Measurements from ENCODE around the gene YOD1.
A peak's percentile ranks its signal among the peaks of the same experiment; 100 is the strongest.

Gene YOD1

GRCh38 chr1:207007352-207008033, 43.5 kb downstream of the YOD1 start:
- H3K4me1 ChIP-seq (ENCODE audit: low read depth, poor library complexity, severe bottlenecking): no peaks in the 10 kb centered on the region
- H3K4me2 ChIP-seq: no peak overlapping the region
- H3K27ac ChIP-seq: no peak overlapping the region
- H4K20me1 ChIP-seq (ENCODE audit: insufficient read depth): no peaks in the 10 kb centered on the region
- no peak overlapping the region for H3K4me3 ChIP-seq (IDR thresholded peaks at IDR 0.05; ENCODE audit: insufficient read depth, low read depth, low read length)
- no peak overlapping the region for H2AFZ ChIP-seq (ENCODE audit: low read depth)
- TF ChIP-seq CTCF (conservative IDR thresholded peaks at IDR 0.05; ENCODE audit: low read depth, low read length): no peak
- no peaks in the 10 kb centered on the region for H3K36me3 ChIP-seq (ENCODE audit: insufficient read depth)
- no peaks in the 10 kb centered on the region for H3K79me2 ChIP-seq (ENCODE audit: insufficient read depth, low read depth)
- H3K9ac ChIP-seq: no peak overlapping the region
- H3K27me3 ChIP-seq (ENCODE audit: insufficient read depth, low read depth): no peaks in the 10 kb centered on the region

DNA sequence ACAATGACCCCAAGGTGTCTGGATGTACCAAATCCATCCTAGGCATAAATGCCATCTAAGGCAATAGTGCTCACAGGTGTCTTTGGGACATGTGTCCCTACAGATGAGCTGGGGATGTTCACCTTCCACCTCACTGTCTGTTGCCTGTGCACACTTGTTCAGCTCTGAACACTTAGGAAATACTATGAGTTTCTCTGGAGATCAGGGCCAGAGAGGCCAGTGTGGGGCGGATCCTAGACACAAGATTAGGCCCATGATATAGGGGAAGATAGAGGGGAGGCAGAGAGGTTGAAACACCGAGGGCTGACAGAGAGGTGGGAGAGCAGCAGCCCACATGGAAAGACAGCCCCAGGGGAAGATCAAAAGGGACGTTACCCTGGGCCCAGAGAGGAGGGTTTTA, 44.1 kb downstream of the YOD1 start:
- H3K4me1 ChIP-seq (ENCODE audit: low read depth, poor library complexity, severe bottlenecking): no peaks in the 10 kb centered on the region

DNA sequence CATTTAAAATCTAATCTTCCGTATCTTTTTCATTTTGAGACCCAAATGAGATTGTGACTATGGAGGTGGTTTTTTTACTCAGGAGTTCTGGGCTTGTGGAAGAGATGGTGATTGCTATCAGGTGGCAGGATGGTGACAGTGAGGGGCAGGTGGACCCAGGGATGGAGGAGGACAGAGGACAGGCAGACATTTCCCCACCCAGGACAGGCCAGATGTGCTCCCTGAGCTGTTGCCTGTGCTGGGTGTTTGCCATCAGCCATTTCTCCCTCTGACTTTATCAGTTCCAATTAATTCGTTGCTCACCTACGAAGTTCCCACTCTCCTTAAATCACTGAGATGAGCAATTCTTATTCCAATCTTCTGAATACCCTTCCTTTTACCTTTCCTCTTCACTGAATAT, 44.9 kb downstream of the YOD1 start:
- no peak for TF ChIP-seq CTCF (conservative IDR thresholded peaks at IDR 0.05; ENCODE audit: low read depth, low read length)
- Histone ChIP-seq H2AFZ (ENCODE audit: low read depth) (no peak overlapping the region), H4K20me1 (ENCODE audit: insufficient read depth) (no peaks in the 10 kb centered on the region), H3K27me3 (ENCODE audit: insufficient read depth, low read depth) (no peaks in the 10 kb centered on the region), H3K79me2 (ENCODE audit: insufficient read depth, low read depth) (no peaks in the 10 kb centered on the region), H3K27ac (no peak overlapping the region), H3K4me1 (ENCODE audit: low read depth, poor library complexity, severe bottlenecking) (no peaks in the 10 kb centered on the region), H3K9ac (no peak overlapping the region), H3K36me3 (ENCODE audit: insufficient read depth) (no peaks in the 10 kb centered on the region), H3K4me3 (IDR thresholded peaks at IDR 0.05; ENCODE audit: insufficient read depth, low read depth, low read length) (no peak overlapping the region), H3K4me2 (no peak overlapping the region)

More for the DNA sequence above, 44.1 kb downstream of the YOD1 start:
- no peak overlapping the region for H3K9ac ChIP-seq
- H3K4me2 ChIP-seq: no peak overlapping the region
- no peaks in the 10 kb centered on the region for H3K27me3 ChIP-seq (ENCODE audit: insufficient read depth, low read depth)
- TF ChIP-seq CTCF (conservative IDR thresholded peaks at IDR 0.05; ENCODE audit: low read depth, low read length): no peak
- H4K20me1 ChIP-seq (ENCODE audit: insufficient read depth): no peaks in the 10 kb centered on the region
- H3K79me2 ChIP-seq (ENCODE audit: insufficient read depth, low read depth): no peaks in the 10 kb centered on the region
- H3K36me3 ChIP-seq (ENCODE audit: insufficient read depth): no peaks in the 10 kb centered on the region
- no peak overlapping the region for H3K27ac ChIP-seq
- H2AFZ ChIP-seq (ENCODE audit: low read depth): no peak overlapping the region
- no peak overlapping the region for H3K4me3 ChIP-seq (IDR thresholded peaks at IDR 0.05; ENCODE audit: insufficient read depth, low read depth, low read length)

DNA sequence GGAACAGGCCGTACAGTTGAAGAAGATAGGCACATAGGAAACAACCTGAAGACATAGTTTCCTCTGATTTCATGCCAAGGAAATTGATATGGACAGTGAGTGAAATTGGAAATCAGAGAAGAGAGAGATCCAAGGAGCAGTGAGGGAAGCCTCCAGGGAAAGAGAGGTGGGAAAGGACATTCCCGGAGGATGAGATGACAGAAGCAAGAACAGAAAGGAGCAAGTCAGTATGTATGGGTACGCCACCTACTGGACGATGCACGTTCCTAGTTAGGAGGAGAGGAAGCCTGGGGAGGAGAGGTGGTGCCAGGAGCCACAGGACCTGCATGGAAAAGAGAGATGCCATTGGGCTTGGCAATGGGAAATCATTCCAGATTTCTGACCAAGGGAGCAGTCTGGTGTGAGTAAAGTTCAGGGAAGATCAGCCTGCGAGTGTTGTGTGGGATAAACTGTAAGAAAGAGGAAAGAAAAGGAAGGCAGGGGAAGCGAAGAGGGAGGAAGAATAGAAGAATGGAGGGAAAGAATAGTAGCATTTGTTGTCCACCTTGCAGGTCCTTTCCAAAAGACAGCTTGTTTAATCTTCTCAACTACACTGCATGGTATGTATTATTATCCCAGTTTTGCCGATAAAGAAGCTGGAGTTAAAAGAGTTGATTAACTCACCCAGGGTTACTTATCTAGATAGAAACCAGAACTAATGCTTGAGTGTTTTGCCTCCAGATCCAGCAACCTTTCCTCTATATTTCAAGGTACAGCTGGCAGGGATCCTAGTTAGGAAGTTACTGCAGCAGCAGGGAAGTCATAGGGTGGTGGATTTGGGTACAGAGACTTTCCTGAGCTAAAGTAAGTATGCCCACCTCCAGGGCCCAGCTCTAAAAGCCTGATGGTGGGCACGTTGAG, 45.8 kb downstream of the YOD1 start:
- Histone ChIP-seq H3K9ac (no peak overlapping the region), H3K36me3 (ENCODE audit: insufficient read depth) (no peaks in the 10 kb centered on the region), H3K79me2 (ENCODE audit: insufficient read depth, low read depth) (no peaks in the 10 kb centered on the region), H3K4me1 (ENCODE audit: low read depth, poor library complexity, severe bottlenecking) (no peaks in the 10 kb centered on the region), H3K4me3 (IDR thresholded peaks at IDR 0.05; ENCODE audit: insufficient read depth, low read depth, low read length) (no peak overlapping the region), H3K27ac (no peak overlapping the region), H3K27me3 (ENCODE audit: insufficient read depth, low read depth) (no peaks in the 10 kb centered on the region), H3K4me2 (no peak overlapping the region), H2AFZ (ENCODE audit: low read depth) (peak overlapping the region; percentile 42; the same call in 1 of the 2 replicates), H4K20me1 (ENCODE audit: insufficient read depth) (no peaks in the 10 kb centered on the region)
- peak; percentile 93 for TF ChIP-seq CTCF (conservative IDR thresholded peaks at IDR 0.05; ENCODE audit: low read depth, low read length)
